Measurements from ENCODE around the gene HOXB7.
A peak's percentile ranks its signal among the peaks of the same experiment; 100 is the strongest.

HOXB7 gene

DNA sequence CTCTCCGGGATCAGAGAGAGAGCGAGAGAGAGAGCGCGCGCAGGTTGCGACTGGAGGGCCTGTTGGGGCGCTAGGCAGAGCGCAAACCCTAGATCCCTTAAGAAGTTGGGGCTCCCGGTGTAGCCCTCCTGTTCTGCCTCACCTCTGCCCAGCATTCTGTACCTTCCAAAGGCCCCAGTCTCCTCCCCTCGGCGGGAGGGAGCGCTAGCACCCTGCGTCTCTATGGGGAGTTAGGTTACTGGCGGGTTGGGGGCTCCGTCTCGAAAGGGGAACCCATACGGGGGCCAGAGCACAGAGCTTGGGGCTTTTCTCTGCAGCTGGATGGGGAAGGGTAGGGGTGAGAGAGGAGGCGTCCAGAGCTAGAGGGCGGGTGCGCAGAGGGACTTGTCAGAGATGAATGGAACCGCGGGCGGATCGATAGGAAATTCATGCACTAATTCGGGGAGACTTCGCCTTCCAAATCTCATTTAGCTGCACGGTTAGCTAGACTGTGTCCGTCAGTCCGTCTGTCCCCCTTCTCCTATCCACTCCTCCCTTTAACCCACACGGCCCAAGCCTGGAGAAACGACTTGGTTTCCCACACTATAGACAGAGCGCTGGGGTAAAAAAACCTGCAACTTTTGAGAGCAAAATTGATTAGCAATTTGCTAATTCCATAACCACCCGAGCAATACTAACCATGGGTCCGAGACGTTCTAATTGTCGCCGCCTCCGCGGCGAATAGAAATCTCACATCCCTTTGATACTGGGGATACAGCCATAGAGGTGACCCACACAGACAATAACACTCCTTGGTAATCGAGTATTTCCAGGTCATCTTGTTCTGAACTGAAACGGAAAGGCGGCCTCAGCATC is 32.0 kb downstream of the HOXB7 start:
- no peak for DNase-seq

DNA sequence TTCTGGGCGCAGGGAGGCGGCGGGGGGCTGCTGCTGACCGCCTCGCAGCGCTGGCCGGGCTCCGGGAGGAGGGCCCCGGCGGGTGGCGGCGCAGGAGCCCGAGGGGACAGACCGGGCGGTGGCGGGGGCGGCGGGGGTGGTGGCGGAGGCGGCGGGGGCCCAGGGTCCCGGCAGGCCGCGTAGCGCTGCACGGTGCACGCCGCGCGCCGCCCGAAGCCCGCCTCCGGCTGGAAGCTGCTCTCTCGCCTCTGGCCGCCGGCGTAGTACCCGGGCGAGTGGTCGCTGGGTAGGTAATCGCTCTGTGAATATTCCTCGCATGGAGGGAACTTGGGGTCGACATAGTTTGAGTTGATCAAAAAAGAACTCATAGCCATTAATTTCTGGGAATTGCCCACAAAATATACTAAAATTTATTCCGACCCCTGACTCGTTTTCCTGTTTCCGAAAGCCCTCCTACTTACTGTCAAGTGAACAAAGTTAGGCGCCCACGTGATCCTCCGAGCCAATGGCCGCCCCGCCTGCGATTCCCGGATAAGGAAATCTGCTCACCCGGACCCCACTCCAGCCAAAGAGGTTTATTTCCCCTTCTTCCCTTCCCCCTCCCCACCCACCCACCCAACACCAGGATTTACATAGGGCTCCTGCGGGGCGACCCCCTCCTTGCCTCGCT is 32.7 kb downstream of the HOXB7 start, which contains the start of gene HOXB4:
Gene HOXB4, minus strand, starts transcription at position 405 of the 670 bp plus-strand sequence. Its CDS starts 31 bp downstream, at position 374.
- DNase-seq, result peak; percentile 51 to 73

DNA sequence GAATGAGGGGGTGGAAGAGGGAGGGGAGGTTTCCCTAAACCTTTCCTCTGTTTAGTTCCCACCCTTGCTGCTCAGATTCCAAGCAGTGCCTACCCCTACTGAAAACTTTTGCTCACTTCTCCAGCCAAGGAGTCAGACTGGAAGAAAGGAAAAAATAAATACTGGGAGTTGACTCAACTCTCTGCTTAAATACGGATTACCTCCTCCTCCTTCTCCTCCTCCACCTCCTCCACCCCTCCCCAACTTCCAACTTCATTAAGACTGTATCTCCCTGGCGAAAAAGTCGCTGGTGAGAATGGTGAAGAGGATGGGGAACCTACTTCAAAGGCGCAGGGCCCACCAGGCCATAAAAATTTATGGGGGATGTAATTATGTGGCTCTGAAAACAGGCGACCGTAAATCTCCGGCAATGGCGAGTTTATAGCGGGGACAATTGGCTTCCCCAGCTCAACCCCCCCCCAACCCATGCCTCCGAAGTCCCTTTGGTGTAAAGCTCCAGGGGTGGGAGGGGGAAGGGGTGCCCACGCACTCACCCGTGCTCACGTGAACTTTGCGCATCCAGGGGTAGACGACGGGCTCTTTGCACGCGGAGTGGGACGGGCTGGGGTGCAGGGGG is 33.4 kb downstream of the HOXB7 start:
- no peak for DNase-seq

DNA sequence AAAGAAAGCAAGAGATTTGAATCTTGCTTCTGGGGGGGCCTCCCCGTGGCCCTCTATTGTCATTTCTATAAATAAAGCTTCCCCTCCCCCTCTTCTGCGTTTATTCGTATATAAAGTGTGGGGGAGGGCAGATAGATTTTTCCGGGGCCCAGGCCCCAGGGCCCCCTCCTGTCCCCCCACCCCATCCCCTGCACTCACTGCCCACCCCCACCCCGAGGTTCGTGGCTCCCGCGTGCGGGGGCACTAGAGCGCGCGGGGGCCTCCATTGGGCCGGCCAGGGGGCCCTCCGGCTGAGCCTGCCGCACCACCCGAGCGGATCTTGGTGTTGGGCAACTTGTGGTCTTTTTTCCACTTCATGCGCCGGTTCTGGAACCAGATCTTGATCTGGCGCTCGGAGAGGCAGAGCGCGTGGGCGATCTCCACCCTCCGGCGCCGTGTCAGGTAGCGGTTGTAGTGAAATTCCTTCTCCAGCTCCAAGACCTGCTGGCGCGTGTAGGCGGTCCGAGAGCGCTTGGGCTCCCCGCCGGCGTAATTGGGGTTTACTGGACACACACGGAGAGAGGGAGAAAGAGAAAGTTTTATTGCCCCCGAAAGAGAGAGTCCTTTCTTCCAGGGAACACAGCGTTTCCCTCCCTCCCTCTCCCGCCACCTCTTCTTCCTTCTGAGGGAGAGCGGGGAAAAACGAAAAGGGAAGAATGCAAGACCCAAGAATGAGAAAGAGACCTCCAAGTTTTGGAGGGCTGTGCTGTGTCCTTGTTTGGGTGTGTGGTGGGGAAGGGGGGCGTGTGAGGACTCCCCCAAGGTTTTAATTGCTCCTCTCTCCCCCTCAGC is 34.1 kb downstream of the HOXB7 start:
- DNase-seq, result no peak

DNA sequence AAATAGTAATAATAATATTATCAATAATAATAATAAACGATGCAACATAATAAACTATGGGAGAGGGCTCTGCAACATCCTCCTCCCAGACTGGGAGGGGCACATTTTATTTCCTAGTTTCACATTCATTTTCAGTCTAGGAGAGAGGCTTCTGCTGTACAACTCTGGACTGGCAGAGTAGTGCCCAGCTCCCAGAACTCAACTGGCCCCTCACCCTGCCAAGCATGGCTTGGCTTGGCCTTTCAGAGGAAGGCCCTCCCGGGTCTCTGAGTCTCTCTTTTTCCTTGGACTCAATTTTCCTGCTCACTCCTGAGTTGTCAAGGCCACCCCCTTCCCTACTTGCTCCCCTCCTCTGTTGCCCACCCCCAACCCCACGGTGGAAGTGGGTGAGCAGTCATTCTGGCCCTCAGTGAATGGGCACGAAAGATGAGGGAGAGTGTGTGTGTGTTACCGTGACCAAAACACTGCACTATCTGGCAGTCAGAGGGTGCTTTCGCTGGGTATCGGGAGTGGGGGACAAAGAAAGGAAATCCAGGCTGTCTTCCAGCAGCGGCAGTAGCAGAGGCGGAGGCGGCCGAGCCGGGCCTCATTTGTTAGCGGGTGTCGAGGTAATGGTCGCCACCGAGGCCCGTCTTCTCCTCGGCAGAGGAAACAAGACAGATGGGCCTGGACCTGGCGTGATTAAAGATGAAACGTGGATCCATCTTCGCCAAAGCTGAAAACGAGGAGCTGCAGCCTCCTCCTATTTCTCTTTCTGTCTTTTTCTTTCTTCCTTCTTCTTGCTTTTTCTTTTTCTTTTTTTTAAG is 34.9 kb downstream of the HOXB7 start:
- DNase-seq, result no peak

DNA sequence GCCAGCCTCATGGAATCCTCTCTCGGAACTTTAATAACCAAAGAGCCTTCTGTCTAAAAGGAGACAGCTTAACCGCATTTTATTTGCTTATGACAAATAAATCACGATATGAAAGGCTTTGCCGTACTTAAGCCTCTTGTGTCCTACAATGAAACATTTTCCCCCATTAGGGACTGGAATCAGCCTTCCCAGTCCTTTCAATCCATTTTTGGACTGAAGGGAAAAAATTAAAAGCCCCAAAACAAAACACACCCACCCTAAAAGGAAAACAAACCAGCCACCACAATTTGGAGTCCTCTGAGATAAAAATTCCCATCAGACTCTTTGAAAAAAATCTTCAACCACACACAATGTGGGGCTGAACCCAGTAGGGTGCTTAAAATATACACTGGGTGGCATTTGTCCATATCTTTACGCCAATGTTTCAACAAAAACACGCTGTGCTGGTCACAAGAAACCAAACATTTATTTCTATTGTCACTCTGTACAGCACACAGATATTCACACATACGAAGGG is 35.7 kb downstream of the HOXB7 start:
- DNase-seq, result no peak

DNA sequence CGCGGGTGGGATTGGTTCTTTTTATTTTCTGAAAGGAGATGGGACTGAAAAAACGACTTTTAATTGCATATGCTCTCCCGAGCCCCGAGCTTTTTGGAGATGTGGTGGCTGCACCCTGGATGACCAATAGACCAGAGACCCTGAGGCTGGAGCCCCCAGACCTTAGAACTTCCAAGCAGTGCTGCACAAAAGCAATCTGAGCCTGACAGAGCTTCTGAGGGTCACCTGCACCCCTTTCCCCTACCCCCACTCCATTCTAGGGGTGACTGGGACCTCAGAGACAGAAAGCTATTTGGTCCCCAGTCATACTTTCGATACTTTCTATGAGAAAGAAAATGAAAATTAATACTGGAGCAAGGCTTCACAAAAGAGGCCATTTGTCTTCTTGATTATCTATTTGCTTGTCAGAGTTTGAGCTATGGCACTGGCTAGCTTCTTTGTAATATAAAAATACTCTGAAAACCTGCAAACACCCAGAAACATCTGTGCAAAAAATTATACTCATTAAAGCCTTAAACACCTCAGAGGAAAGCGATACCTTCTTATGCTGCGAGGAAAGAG is 36.2 kb downstream of the HOXB7 start:
- no peak for DNase-seq

DNA sequence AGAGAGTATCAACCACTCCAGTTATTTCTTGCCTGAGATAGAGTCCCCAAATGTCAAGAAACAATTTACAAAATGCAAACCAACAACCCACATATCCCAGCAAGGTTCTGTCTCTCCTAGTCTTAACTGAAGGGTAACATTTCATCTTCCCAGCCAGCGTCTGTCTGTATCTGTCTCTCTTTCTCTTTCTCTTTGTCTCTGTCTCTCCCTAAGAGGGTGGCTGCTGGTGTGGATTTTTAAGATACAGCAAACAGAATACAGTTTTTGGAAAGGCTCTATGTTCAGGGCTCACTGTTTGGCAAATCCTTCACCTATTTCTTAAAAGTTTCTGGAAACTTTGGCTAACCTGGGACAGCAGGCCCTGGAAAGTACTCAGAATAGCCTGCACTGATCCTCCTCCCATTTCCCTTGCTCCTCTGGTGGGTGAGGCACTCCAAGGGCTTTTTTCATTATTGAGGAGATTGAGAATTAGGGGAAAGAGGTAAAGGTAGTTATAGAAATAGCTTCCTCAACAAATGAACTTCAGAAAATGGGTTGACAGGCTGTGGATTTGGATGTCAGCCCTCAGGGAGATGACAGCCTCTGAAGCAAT is 38.9 kb downstream of the HOXB7 start:
- DNase-seq, result no peak

DNA sequence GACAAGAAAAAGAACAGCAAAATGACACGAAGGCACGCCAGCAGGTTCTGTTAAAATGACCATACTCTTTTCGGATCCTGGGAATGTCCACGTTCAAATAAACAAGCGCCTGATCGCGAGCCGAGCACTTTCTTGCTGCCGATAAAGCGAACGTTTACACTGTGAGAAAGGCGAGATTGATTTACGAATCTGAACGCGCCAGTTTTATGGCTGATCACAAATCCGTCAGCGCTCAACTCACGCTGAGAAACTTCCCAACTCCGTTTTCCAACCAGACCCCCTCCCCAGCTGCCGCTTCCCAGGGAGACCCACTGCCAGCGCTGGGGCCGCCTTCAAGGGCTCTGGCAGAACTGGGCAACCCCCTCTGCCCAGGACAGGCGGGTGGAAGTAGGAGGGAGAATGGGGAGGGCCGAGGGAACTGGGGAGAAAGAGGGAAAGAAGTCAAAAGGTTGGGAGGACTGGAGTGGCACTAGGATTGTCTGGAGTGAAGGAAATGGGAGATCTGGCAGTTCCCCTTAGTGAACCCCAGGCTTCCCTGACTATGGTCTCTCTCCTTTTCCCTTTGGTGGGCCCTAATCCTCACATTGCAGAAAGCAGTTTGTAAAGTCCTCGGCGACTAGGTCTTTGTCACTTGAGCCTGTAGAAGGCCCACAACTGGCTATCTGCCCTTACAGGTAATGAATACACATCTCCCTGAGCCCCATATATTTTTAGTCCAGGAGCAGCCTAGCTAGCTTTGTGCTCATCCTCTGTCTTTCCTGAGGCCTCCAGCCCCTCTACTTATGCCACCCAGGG is 39.6 kb downstream of the HOXB7 start:
- DNase-seq, result no peak

DNA sequence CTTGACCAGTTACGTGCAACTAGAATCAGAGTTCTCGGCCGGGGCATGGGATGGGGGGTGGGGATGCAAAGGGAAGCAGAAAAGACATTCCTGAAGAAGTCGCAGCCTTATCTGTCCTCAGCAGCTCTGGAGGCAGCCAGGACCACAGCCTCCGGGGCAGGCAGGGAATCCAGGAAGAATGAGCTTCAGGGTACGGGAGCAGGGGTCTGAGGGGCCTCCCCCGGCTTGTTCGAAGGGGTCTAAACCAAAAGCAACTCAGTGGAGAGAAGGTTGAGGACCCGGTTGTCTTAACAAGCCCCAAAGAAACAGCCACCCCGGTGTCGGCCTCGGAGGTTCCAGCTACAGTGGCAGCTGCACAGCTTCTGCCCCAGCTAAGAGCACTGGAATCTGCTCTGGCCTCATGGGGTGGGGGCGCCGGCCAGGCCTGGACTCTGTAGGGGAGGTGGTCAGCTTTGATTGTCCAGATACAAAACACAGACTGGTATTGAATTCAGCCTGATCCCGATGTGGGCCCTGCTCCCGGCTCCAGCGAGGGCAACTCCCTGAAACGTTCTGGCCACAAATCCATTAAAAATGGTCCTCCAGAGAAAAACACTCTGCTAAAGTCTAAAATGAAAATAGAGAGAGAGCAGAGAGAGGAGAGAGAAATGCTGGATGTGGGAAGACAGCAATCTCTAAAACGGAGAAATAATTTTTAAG is 40.3 kb downstream of the HOXB7 start:
- DNase-seq, result no peak

DNA sequence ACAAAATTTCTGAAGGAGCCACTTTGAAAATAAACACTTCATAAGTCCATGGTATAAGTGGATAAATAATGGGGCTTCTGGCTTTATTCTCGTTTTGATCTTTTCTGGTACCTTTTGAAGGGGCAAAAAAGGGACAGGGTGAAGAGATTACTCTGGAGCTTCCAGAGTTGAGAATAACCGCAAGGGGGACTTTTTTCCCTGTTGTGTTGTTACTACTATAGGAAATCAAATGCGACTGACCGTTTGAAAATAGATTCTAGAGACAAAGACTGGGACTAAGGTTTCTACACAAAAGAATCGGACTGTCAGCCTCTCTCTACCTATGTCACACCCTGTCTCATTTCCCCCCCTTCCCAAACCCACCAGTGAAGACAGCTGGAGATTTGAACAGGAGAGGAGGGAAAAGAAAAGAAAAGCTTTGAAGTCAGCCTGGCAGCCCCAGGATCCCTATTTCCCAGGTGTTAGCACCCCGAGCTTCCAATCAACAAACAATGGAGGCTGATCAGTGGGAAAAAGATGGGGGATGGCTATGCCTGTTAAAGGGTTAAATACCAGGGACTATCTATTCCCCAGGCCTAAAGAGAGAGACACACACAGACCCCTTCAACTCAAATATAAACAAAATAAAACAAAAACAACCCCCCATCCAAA is 41.0 kb downstream of the HOXB7 start:
- DNase-seq, result no peak

DNA sequence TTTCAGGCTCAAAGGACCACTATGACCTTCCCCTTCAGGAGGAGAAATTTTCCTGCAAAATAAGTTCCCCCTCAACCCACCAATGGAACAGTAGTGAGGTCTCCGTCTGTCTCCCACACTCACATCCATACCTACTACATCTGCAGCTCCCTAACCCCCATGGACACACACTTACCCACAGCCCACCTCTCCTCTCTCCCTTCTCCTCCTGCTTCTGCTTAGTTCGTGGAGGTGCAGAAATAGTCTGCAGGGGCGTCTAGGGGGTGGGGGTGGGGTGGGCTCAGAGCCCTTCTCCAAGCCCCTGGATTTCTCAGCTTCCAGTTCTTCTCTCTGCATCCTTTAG is 41.6 kb downstream of the HOXB7 start:
- DNase-seq, result no peak

DNA sequence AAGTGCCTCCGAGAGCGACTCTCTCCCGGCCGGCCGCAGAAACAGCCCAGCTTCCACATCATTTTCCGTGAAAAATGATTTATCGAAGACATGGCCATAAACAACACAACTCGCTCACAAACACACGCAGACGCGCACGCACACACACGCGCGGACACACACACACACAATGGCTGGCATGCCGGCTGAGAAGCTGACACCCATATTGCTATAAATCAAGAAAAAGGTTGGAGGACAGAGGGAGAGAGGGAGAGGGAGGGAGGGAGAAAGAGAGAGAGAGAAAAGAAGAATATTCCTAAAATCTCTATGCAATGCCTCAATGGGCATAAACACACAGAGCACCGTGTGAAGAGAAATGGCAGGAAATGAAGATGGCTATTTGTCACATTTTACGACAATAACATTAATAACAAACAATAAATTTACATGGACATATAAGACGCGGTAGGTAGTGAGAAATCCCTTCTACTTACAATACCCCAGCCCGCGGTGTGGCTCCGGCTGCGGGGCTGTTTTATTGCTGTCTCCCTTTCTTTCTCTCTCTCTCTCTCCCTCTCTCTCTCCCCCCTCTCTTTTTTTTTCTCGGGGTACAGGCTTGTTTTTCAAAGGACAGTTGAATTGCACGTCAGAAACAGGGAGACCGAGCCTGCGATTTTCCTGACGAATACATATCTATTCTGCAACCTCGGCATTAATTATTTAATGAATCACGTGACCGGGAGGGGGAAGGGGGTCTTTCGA is 42.1 kb downstream of the HOXB7 start:
- no peak for DNase-seq

DNA sequence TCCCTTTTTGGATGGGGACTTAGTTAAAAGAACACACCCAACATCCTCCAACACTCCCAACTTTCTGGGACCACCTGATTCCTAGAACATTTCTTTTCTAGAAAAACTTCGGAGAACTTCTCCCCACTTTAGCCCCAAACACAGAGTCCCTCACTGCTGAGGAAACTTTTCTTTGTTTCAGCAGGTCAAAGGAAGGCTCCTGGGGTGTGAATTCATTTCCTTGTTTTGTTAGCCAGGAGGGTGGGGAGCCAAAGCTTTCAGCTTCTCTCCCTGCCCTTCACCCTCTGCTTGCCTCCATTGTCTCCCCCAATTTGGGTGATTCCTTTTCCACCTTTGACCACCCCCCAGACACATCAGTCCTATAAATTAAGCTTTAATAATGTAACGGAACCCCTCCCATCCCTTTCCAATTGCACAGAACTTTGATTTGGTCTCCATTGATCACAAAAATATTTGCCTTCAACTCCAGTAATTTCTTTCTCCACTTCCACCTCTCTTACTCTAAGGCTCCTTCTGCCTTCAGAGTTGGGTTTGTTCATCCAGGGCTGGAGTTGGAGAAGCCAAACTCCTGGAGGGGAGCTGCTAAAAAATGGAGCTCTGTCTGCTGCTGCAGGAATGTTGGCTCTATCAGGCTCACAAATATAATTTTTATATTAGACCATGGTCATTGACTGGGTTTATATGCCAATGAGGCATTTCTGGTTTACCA is 43.0 kb downstream of the HOXB7 start:
- DNase-seq, result no peak

DNA sequence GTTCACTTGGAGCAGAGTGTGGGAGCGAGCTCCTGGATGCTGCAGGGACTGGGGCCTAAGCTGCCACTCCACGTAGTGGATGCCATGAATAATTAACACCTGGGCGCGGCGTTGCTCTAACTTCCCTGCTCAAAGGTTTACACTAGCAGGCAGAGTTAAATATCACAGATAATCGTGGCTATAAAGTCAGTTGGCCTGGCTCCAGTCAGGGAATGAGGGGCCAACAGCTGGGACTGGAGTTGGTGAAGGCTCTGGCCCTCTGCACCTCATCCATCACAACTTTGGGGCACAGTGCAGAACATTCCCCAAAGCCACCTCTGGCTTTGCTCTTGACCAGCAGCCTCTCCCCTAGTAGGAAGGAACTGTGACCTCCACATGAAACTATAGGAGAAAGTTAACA is 43.6 kb downstream of the HOXB7 start:
- no peak for DNase-seq

DNA sequence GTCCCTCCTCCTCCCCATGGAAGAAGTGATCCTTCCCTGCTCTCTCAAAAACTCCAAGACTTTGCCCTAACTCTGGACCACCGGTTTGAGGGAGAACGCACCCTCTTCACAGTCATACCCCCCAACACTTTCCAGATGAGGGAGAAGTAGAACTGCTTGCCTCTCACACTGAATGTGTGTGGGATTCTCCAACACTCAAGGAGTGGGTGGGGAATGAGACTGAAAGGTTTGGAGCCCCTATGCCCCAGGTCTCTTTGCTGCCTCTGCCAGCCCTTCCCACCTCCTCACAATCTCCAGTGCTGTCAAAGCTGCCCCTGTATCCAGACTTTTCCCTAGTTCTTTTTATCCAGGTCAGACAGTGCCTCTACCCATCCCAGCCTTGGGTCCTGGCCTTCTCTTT is 44.1 kb downstream of the HOXB7 start:
- DNase-seq, result no peak

DNA sequence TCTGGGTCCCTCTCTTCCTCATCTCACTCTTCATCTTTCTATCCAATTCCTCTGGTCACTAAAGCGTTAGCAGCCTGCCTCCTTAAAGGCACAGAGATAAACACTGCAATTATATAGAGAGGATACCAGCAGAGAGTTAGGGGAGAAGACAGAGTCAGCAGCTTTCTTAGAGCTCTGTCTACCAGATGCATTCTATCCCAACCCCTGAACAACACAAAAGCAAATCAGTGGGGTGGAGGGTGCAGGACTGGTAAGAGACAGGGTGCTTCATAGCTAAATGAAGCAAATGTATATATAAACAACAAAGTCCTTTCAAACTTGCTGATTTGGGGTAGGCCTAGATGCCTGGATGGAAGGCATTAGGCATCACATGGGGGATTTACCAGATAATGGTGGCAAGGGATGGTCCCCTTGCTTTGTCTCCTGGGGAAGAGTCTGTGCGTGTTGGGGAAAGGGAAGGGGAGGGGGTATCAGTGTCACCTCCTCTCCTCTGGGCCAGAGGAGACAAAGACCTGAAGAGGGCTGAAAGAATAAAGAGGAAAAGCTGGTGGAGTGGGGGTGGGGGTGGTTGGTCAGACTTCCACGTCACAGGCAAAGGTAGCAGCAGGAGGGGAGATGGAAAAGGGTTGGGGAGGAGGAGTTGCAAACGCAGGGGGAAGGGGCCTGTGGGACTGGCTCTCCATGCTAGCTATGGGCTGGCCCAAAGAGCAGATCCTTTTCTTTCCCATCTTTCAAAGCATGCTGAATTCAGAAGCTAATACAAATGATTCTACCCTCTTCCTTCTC is 44.7 kb downstream of the HOXB7 start:
- no peak for DNase-seq

Measured in CD4-positive, alpha-beta T cell treated with Interleukin-1 beta for 1 hour (primary cell).